Immature natural killer cell (primary cell): Measurements from ENCODE around the gene TENT5A. TPM values are rescaled to one million over a fixed set of nuclear protein-coding genes. Genes with fewer than 3 reads are reported as not detected.

Experiments used
- DNase-seq, 3 donors: peaks; one replicate each; pipeline ENCODE4 v3.0.0; 2022; ENCODE audit warnings: mixed read lengths in 1 of 3
- H3K27ac Mint-ChIP-seq, 6 donors: one replicate each; pipeline ENCODE4 v1.8.0; 2020; ENCODE audit warnings: mixed read lengths in 6 of 6, mild to moderate bottlenecking in 5 of 6, inconsistent platforms in 4 of 6, moderate library complexity in 3 of 6
- H3K27me3 Mint-ChIP-seq, 3 donors: one replicate each; pipeline ENCODE4 v1.8.0; 2020 to 2021; ENCODE audit warnings: low read depth in 3 of 3, mild to moderate bottlenecking in 3 of 3, mixed read lengths in 3 of 3, moderate library complexity in 3 of 3, inconsistent platforms in 1 of 3
- H3K36me3 Mint-ChIP-seq, 3 donors: one replicate each; pipeline ENCODE4 v1.8.0; 2020; ENCODE audit warnings: mixed read lengths in 3 of 3, inconsistent platforms in 2 of 3, mild to moderate bottlenecking in 2 of 3
- H3K4me1 Mint-ChIP-seq, 2 donors: one replicate each; pipeline ENCODE4 v1.8.0; 2020; ENCODE audit warnings: inconsistent platforms in 2 of 2, mild to moderate bottlenecking in 2 of 2, mixed read lengths in 2 of 2, moderate library complexity in 1 of 2
- H3K4me3 Mint-ChIP-seq, 5 donors: one replicate each; pipeline ENCODE4 v1.8.0; 2020; ENCODE audit warnings: mild to moderate bottlenecking in 5 of 5, mixed read lengths in 5 of 5, inconsistent platforms in 3 of 5, moderate library complexity in 3 of 5
- H3K9me3 Mint-ChIP-seq, 6 donors: one replicate each; pipeline ENCODE4 v1.8.0; 2020; ENCODE audit warnings: mild to moderate bottlenecking in 6 of 6, mixed read lengths in 6 of 6, inconsistent platforms in 4 of 6, moderate library complexity in 3 of 6
- polyA plus RNA-seq, 3 donors: library from polyadenylated mRNA; unstranded; fragments of 300-500 nt; fragmentation: Illumina TruSeq; gene quantifications; one replicate each; pipeline ENCODE4 v1.2.3, GENCODE V29; 2021

Gene TENT5A
- polyA plus RNA-seq, 3 donors from 2014 or later = 8.0 to 12.8 (median 10.7) TPM

- Mint-ChIP-seq H3K36me3 (peaks cover 0 to 4% (median 0%) of the 10 kb centered on the region in 3 donors), H3K4me3 (no peak overlapping the region), H3K4me1 (peaks cover 0 to 4% of the 10 kb centered on the region in 2 donors), H3K27me3 (peaks cover 0 to 5% (median 3%) of the 10 kb centered on the region in 3 donors), H3K9me3 (peaks cover 0 to 2% (median 0%) of the 10 kb centered on the region in 6 donors), H3K27ac (no peak overlapping the region)
- no peak for DNase-seq
Measured at GRCh38 chr6:81767163-81767891, 14.8 kb upstream of the TENT5A start.

GRCh38 chr6:81766482-81767069 lies 14.1 kb upstream of the TENT5A start:
- no peak for DNase-seq
- no peak overlapping the region for H3K4me3 Mint-ChIP-seq
- peaks cover 0 to 2% (median 0%) of the 10 kb centered on the region in 6 donors for H3K9me3 Mint-ChIP-seq
- peaks cover 0 to 5% (median 3%) of the 10 kb centered on the region in 3 donors for H3K27me3 Mint-ChIP-seq
- peaks cover 0 to 4% (median 0%) of the 10 kb centered on the region in 3 donors for H3K36me3 Mint-ChIP-seq
- peaks cover 0 to 4% of the 10 kb centered on the region in 2 donors for H3K4me1 Mint-ChIP-seq
- H3K27ac Mint-ChIP-seq = no peak overlapping the region

- H3K4me1 Mint-ChIP-seq = peaks cover 0 to 4% of the 10 kb centered on the region in 2 donors
- DNase-seq = no peak
- H3K4me3 Mint-ChIP-seq = no peak overlapping the region
- H3K27ac Mint-ChIP-seq = no peak overlapping the region
- H3K27me3 Mint-ChIP-seq = peaks cover 0 to 5% (median 3%) of the 10 kb centered on the region in 3 donors
- H3K36me3 Mint-ChIP-seq = no peaks in the 10 kb centered on the region
- peaks cover 0 to 2% (median 0%) of the 10 kb centered on the region in 6 donors for H3K9me3 Mint-ChIP-seq
Measured at GRCh38 chr6:81764531-81764930, 12.1 kb upstream of the TENT5A start.

GRCh38 chr6:81763968-81764367 lies 11.5 kb upstream of the TENT5A start:
- peaks cover 0 to 2% (median 0%) of the 10 kb centered on the region in 6 donors for H3K9me3 Mint-ChIP-seq
- H3K27ac Mint-ChIP-seq = no peak overlapping the region
- H3K4me3 Mint-ChIP-seq = no peak overlapping the region
- H3K4me1 Mint-ChIP-seq = peaks cover 0 to 4% of the 10 kb centered on the region in 2 donors
- peaks cover 0 to 3% (median 1%) of the 10 kb centered on the region in 3 donors for H3K27me3 Mint-ChIP-seq
- H3K36me3 Mint-ChIP-seq = no peaks in the 10 kb centered on the region
- no peak for DNase-seq

- Mint-ChIP-seq H3K4me1 (peaks cover 0 to 4% of the 10 kb centered on the region in 2 donors), H3K36me3 (no peaks in the 10 kb centered on the region)
Measured at GRCh38 chr6:81763051-81763450, 10.6 kb upstream of the TENT5A start.

GRCh38 chr6:81762606-81763005 lies 10.1 kb upstream of the TENT5A start:
- DNase-seq = no peak
- Mint-ChIP-seq H3K9me3 (peaks cover 0 to 2% (median 0%) of the 10 kb centered on the region in 6 donors), H3K27me3 (peaks cover 0 to 1% (median 0%) of the 10 kb centered on the region in 3 donors), H3K4me1 (peaks cover 0 to 4% of the 10 kb centered on the region in 2 donors), H3K27ac (no peak overlapping the region), H3K4me3 (no peak overlapping the region), H3K36me3 (no peaks in the 10 kb centered on the region)

More at GRCh38 chr6:81763051-81763450, 10.6 kb upstream of the TENT5A start:
- Mint-ChIP-seq H3K4me3 (no peak overlapping the region), H3K27me3 (peaks cover 0 to 1% (median under 1%) of the 10 kb centered on the region in 3 donors), H3K9me3 (peaks cover 0 to 2% (median 0%) of the 10 kb centered on the region in 6 donors), H3K27ac (no peak overlapping the region)
- DNase-seq = no peak

- H3K4me3 Mint-ChIP-seq = no peak overlapping the region
- peaks cover 0 to 4% of the 10 kb centered on the region in 2 donors for H3K4me1 Mint-ChIP-seq
- DNase-seq = no peak
- H3K27me3 Mint-ChIP-seq = peaks cover 0 to 1% (median under 1%) of the 10 kb centered on the region in 3 donors
- H3K9me3 Mint-ChIP-seq = peaks cover 0 to 2% (median 0%) of the 10 kb centered on the region in 6 donors
- no peak overlapping the region for H3K27ac Mint-ChIP-seq
- no peaks in the 10 kb centered on the region for H3K36me3 Mint-ChIP-seq
Measured at GRCh38 chr6:81762132-81762531, 9.7 kb upstream of the TENT5A start.

GRCh38 chr6:81761197-81761596 lies 8.7 kb upstream of the TENT5A start:
- no peak for DNase-seq
- peaks cover 0 to 2% (median 0%) of the 10 kb centered on the region in 6 donors for H3K9me3 Mint-ChIP-seq
- peaks cover 0 to 2% (median 0%) of the 10 kb centered on the region in 3 donors for H3K27me3 Mint-ChIP-seq
- H3K27ac Mint-ChIP-seq = no peak overlapping the region
- H3K4me1 Mint-ChIP-seq = peaks cover 0 to under 1% of the 10 kb centered on the region in 2 donors
- H3K4me3 Mint-ChIP-seq = no peak overlapping the region
- no peaks in the 10 kb centered on the region for H3K36me3 Mint-ChIP-seq

GRCh38 chr6:81759782-81760181 lies 7.3 kb upstream of the TENT5A start:
- Mint-ChIP-seq H3K4me1 (no peaks in the 10 kb centered on the region), H3K4me3 (no peak overlapping the region), H3K27ac (no peak overlapping the region), H3K36me3 (no peaks in the 10 kb centered on the region), H3K27me3 (peaks cover 0 to 2% (median 0%) of the 10 kb centered on the region in 3 donors), H3K9me3 (no peaks in the 10 kb centered on the region)
- DNase-seq = no peak

GRCh38 chr6:81758221-81758620 lies 5.7 kb upstream of the TENT5A start:
- DNase-seq = no peak
- Mint-ChIP-seq H3K27me3 (peaks cover 0 to 7% (median 2%) of the 10 kb centered on the region in 3 donors), H3K4me3 (no peak overlapping the region), H3K36me3 (no peaks in the 10 kb centered on the region), H3K27ac (no peak overlapping the region), H3K9me3 (no peaks in the 10 kb centered on the region), H3K4me1 (peaks cover 4 to 7% of the 10 kb centered on the region in 2 donors)

- Mint-ChIP-seq H3K4me1 (peaks cover 6 to 8% of the 10 kb centered on the region in 2 donors), H3K4me3 (no peak overlapping the region), H3K27me3 (peaks cover 11 to 14% (median 13%) of the 10 kb centered on the region in 3 donors), H3K36me3 (no peaks in the 10 kb centered on the region), H3K27ac (no peak overlapping the region), H3K9me3 (no peaks in the 10 kb centered on the region)
- no peak for DNase-seq
Measured at GRCh38 chr6:81756690-81757089, 4.2 kb upstream of the TENT5A start.

- Mint-ChIP-seq H3K9me3 (no peaks in the 10 kb centered on the region), H3K4me1 (peaks cover 17 to 20% of the 10 kb centered on the region in 2 donors), H3K27me3 (peaks cover 14 to 17% (median 15%) of the 10 kb centered on the region in 3 donors), H3K27ac (no peak overlapping the region), H3K36me3 (no peaks in the 10 kb centered on the region), H3K4me3 (no peak overlapping the region)
- DNase-seq = no peak
Measured at GRCh38 chr6:81755551-81755950, 3.1 kb upstream of the TENT5A start.

GRCh38 chr6:81754906-81755305 lies 2.4 kb upstream of the TENT5A start:
- no peaks in the 10 kb centered on the region for H3K9me3 Mint-ChIP-seq
- peaks cover 24 to 26% of the 10 kb centered on the region in 2 donors for H3K4me1 Mint-ChIP-seq
- H3K27me3 Mint-ChIP-seq = peaks cover 14 to 17% (median 15%) of the 10 kb centered on the region in 3 donors
- H3K27ac Mint-ChIP-seq = no peak overlapping the region
- no peak overlapping the region for H3K4me3 Mint-ChIP-seq
- no peak for DNase-seq
- H3K36me3 Mint-ChIP-seq = no peaks in the 10 kb centered on the region
